ENCODE data around the gene AP1G2. TPM values are rescaled to one million over a fixed set of nuclear protein-coding genes. Genes with fewer than 3 reads are reported as not detected.
"Not testable (repeated sequence)": the region's sequence is repeated elsewhere in the genome, so short reads cannot be mapped to it uniquely, and the experiment has no call there.

Gene AP1G2
- total and polyA plus RNA-seq, 2 of the 13 experiments (the other 11 are each of a cell fraction or from before 2014, with no cell fraction given): 96.9 to 611 TPM

DNA sequence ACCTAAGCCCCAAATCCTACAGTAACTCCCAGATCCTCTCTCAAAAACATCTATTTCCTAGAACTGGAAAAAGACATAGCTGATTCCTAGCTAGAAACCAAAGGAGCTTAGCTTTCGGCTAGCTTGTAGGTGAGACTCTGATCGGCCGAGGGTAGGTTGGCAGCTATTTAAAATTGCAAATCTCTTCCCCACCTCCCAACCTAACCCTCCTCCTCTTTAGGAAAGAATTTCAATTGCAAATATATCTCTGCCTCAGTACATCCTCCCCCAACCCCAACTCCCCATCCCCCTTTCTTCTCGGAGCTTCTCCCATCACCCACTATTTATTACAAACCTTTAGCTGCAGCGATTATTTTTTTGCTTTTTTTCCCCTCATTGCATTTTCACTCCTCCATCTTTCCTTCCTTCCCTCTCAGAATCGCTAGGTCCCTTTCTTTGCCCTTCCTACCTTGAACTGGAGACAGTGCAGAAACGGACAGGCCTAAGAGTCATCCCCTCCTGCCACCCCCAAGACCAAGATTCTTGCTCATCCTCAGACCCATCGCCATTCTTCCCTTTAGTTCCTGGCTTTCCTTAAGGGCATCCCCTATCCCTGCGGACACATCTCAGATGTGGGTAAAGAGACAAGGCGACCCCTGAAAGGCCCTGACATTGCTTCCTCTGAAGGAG lies 29.4 kb downstream of the AP1G2 start:
- FAIRE-seq (no peak), DNase-seq (ENCODE audit: low spot score) (no peak), ATAC-seq (no peak)
- no peak overlapping the region for H3K27ac ChIP-seq (ENCODE audit: extremely low read length, insufficient read depth, low read length)
- H4K20me1 ChIP-seq (ENCODE audit: insufficient read depth, low read length): no peaks in the 10 kb centered on the region
- intact Hi-C loops (cut with micrococcal nuclease; ENCODE audit: unreplicated experiment): loop anchor here (2.0 kb wide), 1 partner anchor 45 kb away; no protein-coding TSS in a partner anchor
- H3K27me3 ChIP-seq (ENCODE audit: control insufficient read depth in 1 of 2, insufficient read depth in 2 of 2, low read length in 2 of 2): no peaks in the 10 kb centered on the region
- no peaks in the 10 kb centered on the region for H3K9me3 ChIP-seq (ENCODE audit: low read length)
- TF ChIP-seq MTA1 (CRISPR knock-in tag; IDR thresholded peaks at IDR 0.05; ENCODE audit: borderline replicate concordance) (0 out of 2 replicates have a peak, but pooled peaks have one; percentile 3), NFIC (IDR thresholded peaks at IDR 0.05; ENCODE audit: low read length) (no peak), PHF8 (CRISPR knock-in tag; IDR thresholded peaks at IDR 0.05) (no peak), RNF2 (conservative IDR thresholded peaks at IDR 0.05; ENCODE audit: low read depth) (no peak), NBN (conservative IDR thresholded peaks at IDR 0.05) (no peak), PRPF4 (IDR thresholded peaks at IDR 0.05; ENCODE audit: low read depth, low read length, poor library complexity, severe bottlenecking) (peak; percentile 4)
- H3K4me1 ChIP-seq (ENCODE audit: insufficient read depth, low read length): peaks cover 2% of the 10 kb centered on the region; the same call in 1 of the 2 replicates
- in situ Hi-C loops (cut with HindIII; ENCODE audit: extremely low pct_ligation_motif_present, low pct_unique_long_range_greater_than_20kb): no loop called here
- no peak overlapping the region for H2AFZ ChIP-seq (ENCODE audit: low read length)
- H3K9ac ChIP-seq (ENCODE audit: insufficient read depth, low read depth, low read length): no peak overlapping the region
- H3K36me3 ChIP-seq (replicated peaks in 1 of 2; ENCODE audit: control insufficient read depth in 1 of 2, insufficient read depth in 2 of 2, low read length in 2 of 2): no peaks in the 10 kb centered on the region
- no peak overlapping the region for H3K4me2 ChIP-seq (ENCODE audit: low read depth, low read length)
- BruUV-seq (replicated peaks): no TSS peak
- no peaks in the 10 kb centered on the region for H3K79me2 ChIP-seq (ENCODE audit: insufficient read depth, low read length)
- ChIA-PET POLR2A (interaction anchor here (0.7 to 3.5 kb wide), 4 partner anchors 9 to 443 kb away, joined by 3 to 17 read pairs (median 4); partner anchors contain the start of genes ACIN1, C14orf119 and THTPA), CTCF (ENCODE audit: low intra/inter-chr PET ratio, low total read pairs) (interaction anchor here (2.8 to 3.0 kb wide), 2 partner anchors 25 to 60 kb away, joined by 12 to 58 read pairs; no protein-coding TSS in a partner anchor)
- no peak overlapping the region for H3K4me3 ChIP-seq (replicated peaks in 1 of 3; ENCODE audit: insufficient read depth in 1 of 3, low read depth in 2 of 3, low read length in 3 of 3)
- 50% methylated on average over 10 of the region's 10 CpGs for WGBS (ENCODE audit: low lambda C conversion rate)

DNA sequence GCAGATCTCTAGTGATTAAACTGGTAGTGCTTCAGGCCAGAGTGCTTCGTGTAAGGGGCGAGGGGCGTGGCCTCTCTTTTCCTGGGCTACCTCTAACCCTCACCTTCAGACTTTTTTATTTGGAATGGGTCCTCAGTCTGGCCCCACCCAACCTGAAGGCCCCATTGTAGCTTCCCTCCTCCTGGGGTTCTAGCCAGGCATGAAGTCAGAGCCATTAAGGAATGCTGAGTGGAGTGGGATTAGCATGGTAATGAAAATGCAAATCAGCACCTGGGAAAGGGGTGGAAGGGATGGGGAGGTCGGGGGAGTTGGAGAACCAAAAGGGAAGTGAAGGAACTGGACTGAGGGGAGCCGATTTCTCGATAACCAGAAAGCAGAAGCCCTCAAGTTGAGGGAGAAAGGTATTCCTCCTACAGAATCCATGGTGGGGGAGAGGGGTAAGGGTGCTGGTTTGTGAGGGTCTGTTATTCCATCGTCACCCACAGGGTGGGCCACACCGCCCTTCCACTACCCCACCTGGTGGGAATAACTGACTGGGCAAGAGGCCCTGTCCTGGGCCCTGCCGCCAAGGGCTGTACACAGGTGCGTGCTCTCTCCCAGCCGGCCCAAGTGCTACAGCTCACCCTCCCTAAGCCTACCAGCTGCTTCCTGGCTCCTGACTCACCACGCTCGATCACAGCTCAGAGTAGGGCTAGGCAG lies 30.1 kb downstream of the AP1G2 start:
- no peak for TF ChIP-seq KAT2B (IDR thresholded peaks at IDR 0.05; ENCODE audit: borderline replicate concordance, low read depth, low read length)
- TF ChIP-seq MTA1 (CRISPR knock-in tag; IDR thresholded peaks at IDR 0.05; ENCODE audit: borderline replicate concordance): 0 out of 2 replicates have a peak, but pooled peaks have one; percentile 12
- H4K20me1 ChIP-seq (ENCODE audit: insufficient read depth, low read length): no peaks in the 10 kb centered on the region
- no TSS peak for BruUV-seq (replicated peaks)
- no peaks in the 10 kb centered on the region for H3K4me1 ChIP-seq (ENCODE audit: insufficient read depth, low read length)
- CTCF ChIA-PET (ENCODE audit: low intra/inter-chr PET ratio, low total read pairs): interaction anchor here (3.0 kb wide), 1 partner anchor 59 kb away, joined by 58 read pairs; no protein-coding TSS in a partner anchor
- intact Hi-C loops (cut with micrococcal nuclease; ENCODE audit: unreplicated experiment) (loop anchor here (2.0 kb wide), 1 partner anchor 45 kb away; no protein-coding TSS in a partner anchor), in situ Hi-C loops (cut with HindIII; ENCODE audit: extremely low pct_ligation_motif_present, low pct_unique_long_range_greater_than_20kb) (no loop called here)
- no peaks in the 10 kb centered on the region for H3K79me2 ChIP-seq (ENCODE audit: insufficient read depth, low read length)
- ATAC-seq (peak; percentile 40), FAIRE-seq (no peak), DNase-seq (ENCODE audit: low spot score) (no peak)
- H3K27ac ChIP-seq (ENCODE audit: extremely low read length, insufficient read depth, low read length): no peak overlapping the region
- 56% methylated on average over 13 of the region's 13 CpGs for WGBS (ENCODE audit: low lambda C conversion rate)
- H3K4me2 ChIP-seq (ENCODE audit: low read depth, low read length): no peak overlapping the region
- no peak overlapping the region for H2AFZ ChIP-seq (ENCODE audit: low read length)
- no peaks in the 10 kb centered on the region for H3K27me3 ChIP-seq (ENCODE audit: control insufficient read depth in 1 of 2, insufficient read depth in 2 of 2, low read length in 2 of 2)
- H3K4me3 ChIP-seq (replicated peaks in 1 of 3; ENCODE audit: insufficient read depth in 1 of 3, low read depth in 2 of 3, low read length in 3 of 3): no peak overlapping the region
- H3K9me3 ChIP-seq (ENCODE audit: low read length): no peaks in the 10 kb centered on the region
- H3K36me3 ChIP-seq (replicated peaks in 1 of 2; ENCODE audit: control insufficient read depth in 1 of 2, insufficient read depth in 2 of 2, low read length in 2 of 2): no peaks in the 10 kb centered on the region
- no peak overlapping the region for H3K9ac ChIP-seq (ENCODE audit: insufficient read depth, low read depth, low read length)
- POLR2A ChIA-PET: interaction anchor here (1.0 to 3.5 kb wide), 4 partner anchors 9 to 442 kb away, joined by 3 to 17 read pairs (median 4); partner anchors contain the start of genes ACIN1, C14orf119 and THTPA

DNA sequence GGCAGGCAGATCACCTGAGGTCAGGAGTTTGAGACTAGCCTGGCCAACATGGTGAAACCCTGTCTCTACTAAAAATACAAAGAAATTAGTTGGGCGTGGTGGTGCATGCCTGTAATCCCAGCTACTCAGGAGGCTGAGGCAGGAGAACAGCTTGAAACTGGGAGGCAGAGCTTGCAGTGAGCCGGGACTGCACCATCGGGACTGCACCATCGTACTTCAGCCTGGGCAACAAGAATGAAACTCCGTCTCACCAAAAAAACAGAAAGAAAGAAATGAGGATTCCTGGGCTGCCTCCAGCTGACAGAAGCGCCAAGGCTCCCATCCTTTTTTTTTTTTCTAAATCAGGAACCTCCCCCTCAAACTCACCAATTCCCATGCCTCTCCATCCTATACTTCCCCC lies 30.7 kb downstream of the AP1G2 start:
- not testable (repeated sequence) for BruUV-seq (replicated peaks); H4K20me1 ChIP-seq (ENCODE audit: insufficient read depth, low read length)

More for the DNA sequence above, 30.7 kb downstream of the AP1G2 start:
- in situ Hi-C loops (cut with HindIII; ENCODE audit: extremely low pct_ligation_motif_present, low pct_unique_long_range_greater_than_20kb); H3K36me3 ChIP-seq (replicated peaks in 1 of 2; ENCODE audit: control insufficient read depth in 1 of 2, insufficient read depth in 2 of 2, low read length in 2 of 2); FAIRE-seq; H3K9me3 ChIP-seq (ENCODE audit: low read length); H3K27ac ChIP-seq (ENCODE audit: extremely low read length, insufficient read depth, low read length); DNase-seq (ENCODE audit: low spot score); H3K4me3 ChIP-seq (replicated peaks in 1 of 3; ENCODE audit: insufficient read depth in 1 of 3, low read depth in 2 of 3, low read length in 3 of 3); H3K79me2 ChIP-seq (ENCODE audit: insufficient read depth, low read length); H3K9ac ChIP-seq (ENCODE audit: insufficient read depth, low read depth, low read length); H3K27me3 ChIP-seq (ENCODE audit: control insufficient read depth in 1 of 2, insufficient read depth in 2 of 2, low read length in 2 of 2); intact Hi-C loops (cut with micrococcal nuclease; ENCODE audit: unreplicated experiment); H3K4me2 ChIP-seq (ENCODE audit: low read depth, low read length); H2AFZ ChIP-seq (ENCODE audit: low read length); CTCF ChIA-PET (ENCODE audit: low intra/inter-chr PET ratio, low total read pairs); ATAC-seq; H3K4me1 ChIP-seq (ENCODE audit: insufficient read depth, low read length): not testable (repeated sequence)
- 79% methylated on average over 6 of the region's 6 CpGs for WGBS (ENCODE audit: low lambda C conversion rate)
- POLR2A ChIA-PET: interaction anchor here (1.2 to 3.5 kb wide), 2 partner anchors 9 to 19 kb away, joined by 4 to 17 read pairs; partner anchors contain the start of gene THTPA
